HCT116 (cell line): ENCODE data around the gene KCTD17. TPM values are rescaled to one million over a fixed set of nuclear protein-coding genes. Genes with fewer than 3 reads are reported as not detected.

Experiments
- ATAC-seq: fragments of 200-7000 bp; cut with Tn5 transposase; 2 replicates; pipeline ENCODE4 v1.9.1; 2020; ENCODE audit warnings: mild to moderate bottlenecking, moderate library complexity
- BruUV-seq: library from RNA; stranded (reverse); fragments of 400-500 nt; replicated peaks from 2 replicates; lab custom pipeline; 2021; lab: Mats Ljungman, UMichigan
- CTCF ChIA-PET: fragments of 300-600 bp; sonication (Branson Sonifier 250); formaldehyde crosslinking; loops from one replicate; lab custom pipeline; 2021; ENCODE audit warnings: antibody characterized with exemption; lab: Charles Lee
- POLR2A ChIA-PET: fragments of 300-600, 350-600 bp; sonication (Branson Sonifier 250); formaldehyde crosslinking; loops from one replicate; lab custom pipeline; 2021; ENCODE audit warnings: antibody characterized with exemption; lab: Charles Lee
- RAD21 ChIA-PET, 2 experiments: fragments of 300-600 bp; sonication (Branson Sonifier 250); formaldehyde crosslinking; loops; one replicate each; lab custom pipeline; 2023; ENCODE audit warnings: low total read pairs in 2 of 2; ENCODE audit not compliant: uncharacterized antibody in 2 of 2, unreplicated experiment in 2 of 2, low non-redundant PET in 1 of 2; lab: Charles Lee
- DNase-seq: peaks from one replicate; pipeline ENCODE4 v3.0.0-alpha.2; 2010; ENCODE audit warnings: low read depth, low spot score
- H2AFZ ChIP-seq: fragments of 200-600 bp; shearing (Covaris generic), sonication (generic); 2 replicates; pipeline ENCODE4 v1.6.1; 2017; ENCODE audit warnings: low read depth, mixed run types, mixed read lengths, antibody characterized with exemption, low read length; ENCODE audit not compliant: poor library complexity, severe bottlenecking
- H3K27ac ChIP-seq: 2 replicates; pipeline ENCODE4 v1.5.1; 2012; ENCODE audit warnings: low read depth, low read length
- H3K27me3 ChIP-seq: fragments of 200-600 bp; sonication (generic); 2 replicates; pipeline ENCODE4 v1.6.1; 2016; ENCODE audit warnings: mixed run types, low read length, mixed read lengths; ENCODE audit not compliant: insufficient read depth
- H3K36me3 ChIP-seq, 2 experiments: fragments of 200-500 bp in 1 of 2; fragments of 200-600 bp in 1 of 2; sonication (Bioruptor generic) in 1 of 2; sonication (generic) in 1 of 2; 2 replicates each; pipeline versions ENCODE4 v1.5.1 to v1.6.1; 2014 to 2016; ENCODE audit warnings: low read length in 2 of 2, inconsistent platforms in 1 of 2, mixed read lengths in 1 of 2, mixed run types in 1 of 2; ENCODE audit not compliant: insufficient read depth in 2 of 2, control insufficient read depth in 1 of 2
- H3K4me1 ChIP-seq, 2 experiments: fragments of 200-600 bp in 1 of 2; sonication (generic) in 1 of 2; 2 replicates each; pipeline versions ENCODE4 v1.5.1 to v1.6.1; 2012 to 2017; ENCODE audit warnings: low read length in 2 of 2, inconsistent platforms in 1 of 2, mild to moderate bottlenecking in 1 of 2, mixed read lengths in 1 of 2, mixed run types in 1 of 2, moderate library complexity in 1 of 2; ENCODE audit not compliant: insufficient read depth in 2 of 2, control insufficient read depth in 1 of 2
- H3K4me2 ChIP-seq: fragments of 200-600 bp; sonication (generic); 2 replicates; pipeline ENCODE4 v1.6.1; 2017; ENCODE audit warnings: mixed run types, low read length, mixed read lengths
- H3K4me3 ChIP-seq, 2 experiments: fragments of 200-600 bp in 1 of 2; sonication (generic) in 1 of 2; replicated peaks in 1 of 2; 2 replicates each; pipeline ENCODE4 v1.5.1; 2011 to 2016; ENCODE audit warnings: low read length in 2 of 2, control low read depth in 1 of 2, low read depth in 1 of 2, mild to moderate bottlenecking in 1 of 2, mixed read lengths in 1 of 2, mixed run types in 1 of 2
- H3K79me2 ChIP-seq: fragments of 200-600 bp; sonication (generic); 2 replicates; pipeline ENCODE4 v1.6.1; 2017; ENCODE audit warnings: mild to moderate bottlenecking, mixed run types, low read length, moderate library complexity, mixed read lengths; ENCODE audit not compliant: insufficient read depth
- H3K9ac ChIP-seq: fragments of 200-600 bp; sonication (generic); 2 replicates; pipeline ENCODE4 v1.6.1; 2016; ENCODE audit warnings: low read length, mixed read lengths
- H3K9me2 ChIP-seq: fragments of 200-600 bp; sonication (generic), shearing (Covaris generic); 2 replicates; pipeline ENCODE4 v1.6.1; 2017; ENCODE audit warnings: mixed run types, mild to moderate bottlenecking, moderate library complexity; ENCODE audit not compliant: insufficient read depth
- H3K9me3 ChIP-seq, 2 experiments: fragments of 200-500 bp in 1 of 2; fragments of 200-600 bp in 1 of 2; sonication (Bioruptor generic) in 1 of 2; sonication (generic) in 1 of 2; 2 replicates each; pipeline ENCODE4 v1.6.1; 2014 to 2017; ENCODE audit warnings: low read length in 2 of 2, mixed read lengths in 2 of 2, inconsistent platforms in 1 of 2, low read depth in 1 of 2, mild to moderate bottlenecking in 1 of 2, mixed run types in 1 of 2, moderate library complexity in 1 of 2; ENCODE audit not compliant: control insufficient read depth in 1 of 2, insufficient read depth in 1 of 2
- H4K20me1 ChIP-seq: fragments of 200-600 bp; sonication (generic), shearing (Covaris generic); 2 replicates; pipeline ENCODE4 v1.6.1; 2017; ENCODE audit warnings: mixed run types, mild to moderate bottlenecking, moderate library complexity; ENCODE audit not compliant: insufficient read depth
- ATF3 ChIP-seq: IDR thresholded peaks from 2 replicates; pipeline ENCODE4 v1.6.1; 2012
- CBX3 ChIP-seq: IDR thresholded peaks from 2 replicates; pipeline ENCODE4 v1.6.1; 2012; ENCODE audit warnings: low read depth
- CTCF ChIP-seq, 3 experiments: fragments of 200-600 bp in 1 of 3; sonication (generic) in 1 of 3; IDR thresholded peaks in 2 of 3; conservative IDR thresholded peaks in 1 of 3; 2 replicates each; pipeline ENCODE4 v1.5.1; 2012 to 2017; ENCODE audit warnings: low read depth in 2 of 3, low read length in 2 of 3, antibody characterized with exemption in 1 of 3, borderline replicate concordance in 1 of 3, control low read depth in 1 of 3, mild to moderate bottlenecking in 1 of 3, mixed read lengths in 1 of 3, mixed run types in 1 of 3, moderate library complexity in 1 of 3; ENCODE audit not compliant: insufficient read depth in 1 of 3
- EGR1 ChIP-seq: IDR thresholded peaks from 2 replicates; pipeline ENCODE4 v1.6.1; 2012; ENCODE audit warnings: low read depth
- ELF1 ChIP-seq: IDR thresholded peaks from 2 replicates; pipeline ENCODE4 v1.6.1; 2012; ENCODE audit warnings: low read depth, borderline replicate concordance
- EZH2phosphoT487 ChIP-seq: fragments of 200-600 bp; IDR thresholded peaks from 2 replicates; pipeline ENCODE4 v1.6.1; 2018; ENCODE audit warnings: antibody characterized with exemption, borderline replicate concordance
- RAD21 ChIP-seq: IDR thresholded peaks from 2 replicates; pipeline ENCODE4 v1.6.1; 2012; ENCODE audit warnings: low read depth, mild to moderate bottlenecking
- ZFX ChIP-seq: fragments of 450-650 bp; IDR thresholded peaks from 2 replicates; pipeline ENCODE4 v1.6.1; 2017
- intact Hi-C: fragments of 100-400 bp; cut with micrococcal nuclease; formaldehyde crosslinking; loops from 2 replicates; pipeline ENCODE4 v1.10.0; 2022
- total RNA-seq: library from RNA; stranded (reverse); gene quantifications from one replicate; pipeline ENCODE4 v1.2.1, GENCODE V29; 2021; ENCODE audit not compliant: unreplicated experiment
- TF ChIP-seq, protein P1 (sequence below): IDR thresholded peaks from 2 replicates; pipeline ENCODE4 v1.6.1; 2012; ENCODE audit warnings: low read depth

Gene KCTD17
- total RNA-seq, 1 experiment from 2014 or later = 23.4 TPM

DNA sequence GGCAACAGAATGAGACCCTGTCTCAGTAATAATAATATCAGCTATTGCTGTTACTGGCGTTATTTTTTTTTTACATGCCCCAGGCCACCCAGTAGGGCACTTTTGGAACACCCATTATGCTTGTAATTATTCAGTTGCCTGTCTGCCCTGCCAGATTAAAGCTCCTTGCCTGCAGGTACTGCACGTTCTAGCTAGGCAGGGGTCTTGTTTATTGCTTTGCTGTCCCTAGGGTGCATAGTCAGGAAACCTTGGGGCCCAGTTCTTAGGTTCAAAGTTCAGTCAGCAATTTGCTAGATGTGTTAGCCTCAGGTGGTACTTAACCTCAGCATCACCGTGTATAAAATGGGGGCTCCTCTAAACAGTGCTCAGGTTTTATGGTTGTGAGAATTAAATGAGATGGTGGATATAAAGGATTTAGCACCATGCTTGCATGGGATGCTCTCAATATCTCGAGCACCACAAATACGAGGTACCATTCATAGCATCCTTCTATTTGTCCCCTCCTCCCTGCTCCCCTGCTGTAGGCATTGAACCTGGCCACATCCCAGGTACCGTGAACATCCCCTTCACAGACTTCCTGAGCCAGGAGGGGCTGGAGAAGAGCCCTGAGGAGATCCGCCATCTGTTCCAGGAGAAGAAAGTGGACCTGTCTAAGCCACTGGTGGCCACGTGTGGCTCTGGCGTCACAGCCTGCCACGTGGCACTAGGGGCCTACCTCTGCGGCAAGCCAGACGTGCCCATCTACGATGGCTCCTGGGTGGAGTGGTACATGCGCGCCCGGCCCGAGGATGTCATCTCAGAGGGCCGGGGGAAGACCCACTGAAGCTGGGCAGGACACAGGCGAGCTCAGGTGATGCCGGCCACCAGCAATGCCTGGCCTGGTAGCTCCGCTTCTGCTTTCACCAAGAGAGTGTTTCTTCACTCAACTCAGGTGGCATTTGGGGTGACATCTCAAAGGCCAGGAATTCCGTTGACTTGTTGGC lies 22.6 kb upstream of the KCTD17 start (continued):
- no peak for TF ChIP-seq CTCF (IDR thresholded peaks at IDR 0.05 in 2 of 3, conservative IDR thresholded peaks at IDR 0.05 in 1 of 3; ENCODE audit: borderline replicate concordance in 1 of 3, insufficient read depth in 1 of 3, low read depth in 2 of 3, low read length in 2 of 3)
- no peak for TF ChIP-seq ZFX
- no peak for TF ChIP-seq ATF3
- no peak for TF ChIP-seq ELF1
- TF ChIP-seq CBX3 = no peak

DNA sequence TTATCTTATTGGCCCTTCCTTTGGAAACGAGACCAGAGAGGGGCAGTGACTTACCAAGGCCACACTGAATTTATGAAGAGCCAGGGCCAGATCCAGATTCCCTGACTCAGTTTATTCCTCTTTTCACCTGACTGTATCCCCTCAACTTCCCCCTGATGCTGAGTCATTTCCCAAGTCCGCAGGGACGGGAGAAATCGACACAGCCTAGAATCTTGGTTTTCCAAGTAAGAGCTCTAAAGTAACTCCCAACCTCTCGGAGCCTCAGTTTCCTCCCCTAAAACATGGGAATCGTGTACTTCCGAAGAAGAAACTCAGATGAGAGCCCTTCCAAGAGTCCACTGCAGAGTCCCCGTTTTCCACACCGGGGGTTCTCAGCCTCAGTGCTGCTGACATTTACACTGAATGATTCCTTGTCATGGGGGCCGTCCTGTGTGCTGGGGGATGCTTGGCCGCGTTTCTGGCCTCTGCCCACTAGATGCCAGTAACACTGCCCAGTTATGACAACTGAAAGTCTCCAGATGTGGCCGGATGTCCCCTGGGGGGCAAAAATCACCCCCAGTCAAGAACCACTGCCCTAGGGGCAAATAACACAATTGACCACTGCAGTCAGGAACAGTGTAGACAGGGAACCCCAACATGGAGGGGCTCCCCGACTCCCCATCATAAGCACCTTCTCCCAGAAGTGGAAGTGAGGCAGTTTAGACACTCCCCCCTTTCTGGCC lies 20.8 kb upstream of the KCTD17 start:
- Histone ChIP-seq H2AFZ (no peak overlapping the region), H3K27ac (no peak overlapping the region), H3K4me2 (no peak overlapping the region), H3K36me3 (peaks cover 3 to 11% of the 10 kb centered on the region in 2 experiments), H3K27me3 (no peaks in the 10 kb centered on the region), H3K79me2 (no peaks in the 10 kb centered on the region), H4K20me1 (no peaks in the 10 kb centered on the region), H3K9me2 (no peaks in the 10 kb centered on the region), H3K9me3 (no peaks in the 10 kb centered on the region), H3K4me1 (peaks cover 4 to 15% of the 10 kb centered on the region in 2 experiments; a peak in 3 of 4 replicates), H3K9ac (no peak overlapping the region), H3K4me3 (no peak overlapping the region)
- POLR2A ChIA-PET = no interaction called here
- CTCF ChIA-PET = interaction anchor here (0.8 to 6.4 kb wide), 4 partner anchors 9 to 20 kb away, joined by 3 to 33 read pairs (median 5); no protein-coding TSS in a partner anchor
- RAD21 ChIA-PET = interaction anchor here in 1 of 2 experiments (0.9 kb wide), 1 partner anchor 14 kb away, joined by 3 read pairs; no protein-coding TSS in a partner anchor
- BruUV-seq = no TSS peak
- TF ChIP-seq EZH2phosphoT487 = no peak
- peak in 2 of 3 experiments; percentile 35 to 45; a peak in 3 of 6 replicates for TF ChIP-seq CTCF (IDR thresholded peaks at IDR 0.05 in 2 of 3, conservative IDR thresholded peaks at IDR 0.05 in 1 of 3; ENCODE audit: borderline replicate concordance in 1 of 3, insufficient read depth in 1 of 3, low read depth in 2 of 3, low read length in 2 of 3)
- peak; percentile 28; the same call in 1 of the 2 replicates for TF ChIP-seq RAD21
- no peak for TF ChIP-seq EGR1
- TF ChIP-seq CBX3 = no peak
- TF ChIP-seq, protein P1, sequence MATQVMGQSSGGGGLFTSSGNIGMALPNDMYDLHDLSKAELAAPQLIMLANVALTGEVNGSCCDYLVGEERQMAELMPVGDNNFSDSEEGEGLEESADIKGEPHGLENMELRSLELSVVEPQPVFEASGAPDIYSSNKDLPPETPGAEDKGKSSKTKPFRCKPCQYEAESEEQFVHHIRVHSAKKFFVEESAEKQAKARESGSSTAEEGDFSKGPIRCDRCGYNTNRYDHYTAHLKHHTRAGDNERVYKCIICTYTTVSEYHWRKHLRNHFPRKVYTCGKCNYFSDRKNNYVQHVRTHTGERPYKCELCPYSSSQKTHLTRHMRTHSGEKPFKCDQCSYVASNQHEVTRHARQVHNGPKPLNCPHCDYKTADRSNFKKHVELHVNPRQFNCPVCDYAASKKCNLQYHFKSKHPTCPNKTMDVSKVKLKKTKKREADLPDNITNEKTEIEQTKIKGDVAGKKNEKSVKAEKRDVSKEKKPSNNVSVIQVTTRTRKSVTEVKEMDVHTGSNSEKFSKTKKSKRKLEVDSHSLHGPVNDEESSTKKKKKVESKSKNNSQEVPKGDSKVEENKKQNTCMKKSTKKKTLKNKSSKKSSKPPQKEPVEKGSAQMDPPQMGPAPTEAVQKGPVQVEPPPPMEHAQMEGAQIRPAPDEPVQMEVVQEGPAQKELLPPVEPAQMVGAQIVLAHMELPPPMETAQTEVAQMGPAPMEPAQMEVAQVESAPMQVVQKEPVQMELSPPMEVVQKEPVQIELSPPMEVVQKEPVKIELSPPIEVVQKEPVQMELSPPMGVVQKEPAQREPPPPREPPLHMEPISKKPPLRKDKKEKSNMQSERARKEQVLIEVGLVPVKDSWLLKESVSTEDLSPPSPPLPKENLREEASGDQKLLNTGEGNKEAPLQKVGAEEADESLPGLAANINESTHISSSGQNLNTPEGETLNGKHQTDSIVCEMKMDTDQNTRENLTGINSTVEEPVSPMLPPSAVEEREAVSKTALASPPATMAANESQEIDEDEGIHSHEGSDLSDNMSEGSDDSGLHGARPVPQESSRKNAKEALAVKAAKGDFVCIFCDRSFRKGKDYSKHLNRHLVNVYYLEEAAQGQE = no peak
- peak; percentile 78 for ATAC-seq
- DNase-seq = no peak
- intact Hi-C loops = no loop called here
